HEK293T (cell line): ENCODE data around the gene C20orf141.
"Not testable (repeated sequence)": the region's sequence is repeated elsewhere in the genome, so short reads cannot be mapped to it uniquely, and the experiment has no call there.

Source experiments
- CTCF ChIA-PET: fragments of 350-600 bp; formaldehyde crosslinking; extraction: SDS; loops from one replicate; lab custom pipeline; 2021; ENCODE audit warnings: antibody characterized with exemption, inconsistent platforms; lab: Yijun Ruan, JAX
- POLR2A ChIA-PET: fragments of 350-600 bp; formaldehyde crosslinking; extraction: SDS; loops from one replicate; lab custom pipeline; 2020; ENCODE audit warnings: antibody characterized with exemption, inconsistent platforms; lab: Yijun Ruan, JAX
- DNase-seq: peaks from one replicate; pipeline ENCODE4 v3.0.0; 2012; ENCODE audit warnings: mixed read lengths; ENCODE audit errors: extremely low spot score
- ARNT ChIP-seq: fragments of 450-650 bp; IDR thresholded peaks from 2 replicates; pipeline ENCODE4 v1.6.1; 2017; ENCODE audit warnings: mild to moderate bottlenecking
- BHLHE40 ChIP-seq: fragments of 450-650 bp; IDR thresholded peaks from 2 replicates; pipeline ENCODE4 v1.6.1; 2016; ENCODE audit warnings: mild to moderate bottlenecking, moderate library complexity, borderline replicate concordance
- CTBP1 ChIP-seq: fragments of 450-650 bp; IDR thresholded peaks from 2 replicates; pipeline ENCODE4 v1.6.1; 2016; ENCODE audit warnings: borderline replicate concordance
- ELF4 ChIP-seq: fragments of 450-650 bp; IDR thresholded peaks from 2 replicates; pipeline ENCODE4 v1.6.1; 2017; ENCODE audit warnings: antibody characterized with exemption
- FOXA1 ChIP-seq: fragments of 450-650 bp; IDR thresholded peaks from 2 replicates; pipeline ENCODE4 v1.6.1; 2016; ENCODE audit warnings: mild to moderate bottlenecking
- FOXK2 ChIP-seq: fragments of 450-650 bp; IDR thresholded peaks from 2 replicates; pipeline ENCODE4 v1.6.1; 2016; ENCODE audit warnings: mild to moderate bottlenecking
- FOXM1 ChIP-seq: fragments of 450-650 bp; IDR thresholded peaks from 2 replicates; pipeline ENCODE4 v1.6.1; 2017; ENCODE audit warnings: mild to moderate bottlenecking, borderline replicate concordance
- HDGF ChIP-seq: fragments of 450-650 bp; IDR thresholded peaks from 2 replicates; pipeline ENCODE4 v1.6.1; 2017; ENCODE audit warnings: antibody characterized with exemption, borderline replicate concordance
- L3MBTL2 ChIP-seq: fragments of 450-650 bp; conservative IDR thresholded peaks from 2 replicates; pipeline ENCODE4 v1.6.1; 2016; ENCODE audit warnings: mild to moderate bottlenecking
- LEF1 ChIP-seq: fragments of 450-650 bp; IDR thresholded peaks from 2 replicates; pipeline ENCODE4 v1.6.1; 2017; ENCODE audit warnings: mild to moderate bottlenecking, borderline replicate concordance
- NFRKB ChIP-seq: fragments of 450-650 bp; IDR thresholded peaks from 2 replicates; pipeline ENCODE4 v1.6.1; 2016; ENCODE audit warnings: mild to moderate bottlenecking, moderate library complexity
- SP1 ChIP-seq: fragments of 450-650 bp; IDR thresholded peaks from 2 replicates; pipeline ENCODE4 v1.6.1; 2017
- SUZ12 ChIP-seq: fragments of 450-650 bp; IDR thresholded peaks from 2 replicates; pipeline ENCODE4 v1.6.1; 2016; ENCODE audit warnings: mild to moderate bottlenecking
- TARDBP ChIP-seq: fragments of 450-650 bp; IDR thresholded peaks from 2 replicates; pipeline ENCODE4 v1.6.1; 2016
- ZNF384 ChIP-seq: fragments of 450-650 bp; IDR thresholded peaks from 2 replicates; pipeline ENCODE4 v1.6.1; 2016
- TF ChIP-seq, protein P1 (sequence below): fragments of 450-650 bp; IDR thresholded peaks from 2 replicates; pipeline ENCODE4 v1.6.1; 2016

Gene C20orf141, protein sequence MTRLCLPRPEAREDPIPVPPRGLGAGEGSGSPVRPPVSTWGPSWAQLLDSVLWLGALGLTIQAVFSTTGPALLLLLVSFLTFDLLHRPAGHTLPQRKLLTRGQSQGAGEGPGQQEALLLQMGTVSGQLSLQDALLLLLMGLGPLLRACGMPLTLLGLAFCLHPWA

DNA sequence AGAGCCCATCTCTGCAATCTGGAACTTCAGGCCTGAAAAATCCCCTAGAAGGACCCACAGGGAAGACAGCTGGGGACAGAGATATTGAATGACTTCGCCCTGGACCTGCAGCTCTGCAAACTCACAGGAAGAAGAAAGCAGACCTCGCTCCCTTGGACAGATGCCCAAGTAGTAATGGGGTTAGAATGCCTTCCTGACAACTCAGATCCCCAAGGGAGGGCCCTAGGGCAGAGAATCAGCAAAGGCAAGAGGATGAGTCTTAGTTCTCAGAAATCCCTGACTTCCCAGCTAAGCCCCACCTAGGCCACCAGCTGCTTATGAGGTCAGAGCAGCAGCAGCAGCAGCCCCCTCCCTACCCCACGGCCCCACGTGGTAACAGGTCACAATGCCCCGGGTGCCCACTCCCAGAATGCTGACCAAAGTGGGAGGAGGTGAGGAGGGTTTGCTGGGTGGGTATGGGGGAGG, at the start of gene C20orf141:
TSS of gene C20orf141 (plus strand) at position 401 of the 465 bp plus-strand sequence. CDS start 198 bp downstream, outside the sequence.
- DNase-seq: no peak
- ChIA-PET POLR2A (no interaction called here), CTCF (interaction anchor here (1.0 kb wide), 1 partner anchor 58 kb away, joined by 3 read pairs; no protein-coding TSS in a partner anchor)
- TF ChIP-seq BHLHE40 (no peak), ZNF384 (no peak)

DNA sequence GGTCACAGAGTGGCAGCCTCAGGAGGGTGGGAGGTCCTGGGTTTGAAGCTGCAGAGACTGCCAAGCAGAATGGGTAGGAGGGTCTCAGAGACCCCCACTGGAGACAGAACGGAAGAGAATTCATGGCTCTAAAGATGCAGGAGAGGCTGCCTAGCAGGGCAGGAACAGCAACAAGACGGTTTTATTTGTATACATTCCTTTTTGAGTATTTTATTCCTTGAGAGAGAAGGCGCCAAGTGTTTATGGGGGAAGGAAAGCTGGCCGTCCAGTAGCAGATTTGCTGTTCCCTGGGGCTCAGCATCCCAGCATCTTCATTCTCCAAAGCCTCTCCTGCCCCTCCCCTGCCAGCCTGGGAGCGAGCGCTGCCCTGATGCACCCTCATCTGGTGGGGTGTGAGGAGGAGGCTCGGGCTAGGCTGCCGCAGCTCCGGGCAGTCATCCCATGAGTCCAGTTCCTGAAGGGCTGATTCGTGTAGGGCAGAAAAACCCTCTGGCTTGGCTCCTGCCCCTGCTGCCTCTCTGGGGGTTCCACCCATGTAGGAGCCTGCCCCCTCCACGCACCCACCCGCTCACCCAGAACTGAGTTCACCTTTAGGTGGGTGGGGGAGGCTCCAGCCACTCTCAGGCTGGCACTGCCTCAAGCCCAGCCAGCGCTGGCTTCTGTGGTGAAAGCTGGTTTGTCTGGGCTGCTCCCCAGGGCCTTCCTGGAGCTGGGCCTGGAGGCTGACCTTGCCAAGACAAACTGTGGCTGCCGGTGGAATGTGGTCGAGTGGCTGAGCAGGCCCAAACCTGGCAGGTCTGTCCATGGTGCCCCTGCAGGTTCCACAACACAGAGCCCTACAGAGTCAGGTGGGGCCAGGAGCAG, 46.8 kb upstream of the C20orf141 start:
- CTCF ChIA-PET: interaction anchor here (0.6 to 1.0 kb wide), 2 partner anchors 13 to 84 kb away, joined by 3 read pairs; no protein-coding TSS in a partner anchor
- peak; percentile 3 for DNase-seq
- POLR2A ChIA-PET: no interaction called here
- TF ChIP-seq FOXA1: no peak
- TF ChIP-seq ZNF384: no peak
- no peak for TF ChIP-seq TARDBP
- TF ChIP-seq ELF4: no peak
- no peak for TF ChIP-seq CTBP1
- TF ChIP-seq L3MBTL2: no peak
- no peak for TF ChIP-seq HDGF
- TF ChIP-seq FOXK2: no peak
- TF ChIP-seq LEF1: no peak
- no peak for TF ChIP-seq ARNT
- no peak for TF ChIP-seq FOXM1
- no peak for TF ChIP-seq SP1
- TF ChIP-seq, protein P1, sequence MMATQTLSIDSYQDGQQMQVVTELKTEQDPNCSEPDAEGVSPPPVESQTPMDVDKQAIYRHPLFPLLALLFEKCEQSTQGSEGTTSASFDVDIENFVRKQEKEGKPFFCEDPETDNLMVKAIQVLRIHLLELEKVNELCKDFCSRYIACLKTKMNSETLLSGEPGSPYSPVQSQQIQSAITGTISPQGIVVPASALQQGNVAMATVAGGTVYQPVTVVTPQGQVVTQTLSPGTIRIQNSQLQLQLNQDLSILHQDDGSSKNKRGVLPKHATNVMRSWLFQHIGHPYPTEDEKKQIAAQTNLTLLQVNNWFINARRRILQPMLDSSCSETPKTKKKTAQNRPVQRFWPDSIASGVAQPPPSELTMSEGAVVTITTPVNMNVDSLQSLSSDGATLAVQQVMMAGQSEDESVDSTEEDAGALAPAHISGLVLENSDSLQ: no peak
- no peak for TF ChIP-seq NFRKB
- TF ChIP-seq BHLHE40: no peak
- TF ChIP-seq SUZ12: no peak

DNA sequence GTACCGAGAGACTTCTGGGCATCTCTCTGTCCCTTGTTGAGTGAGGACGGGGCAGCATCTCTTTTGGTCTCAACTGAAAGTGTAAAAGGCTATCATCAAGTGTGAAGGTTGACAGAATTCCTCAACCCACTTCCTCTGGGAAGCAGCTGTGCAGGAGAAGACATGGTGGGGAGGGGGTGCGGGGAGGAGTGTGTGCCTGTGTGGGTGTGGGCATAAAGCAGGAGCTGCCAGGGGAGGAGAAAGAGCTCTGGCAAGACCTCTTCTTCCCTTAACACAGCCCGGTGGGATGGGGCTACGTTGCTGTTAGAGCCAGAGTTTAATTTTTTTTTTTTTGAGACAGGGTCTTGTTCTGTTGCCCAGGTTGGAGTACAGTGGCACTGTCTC, 46.2 kb upstream of the C20orf141 start:
- ChIA-PET CTCF (no interaction called here), POLR2A (no interaction called here)
- TF ChIP-seq CTBP1: no peak
- no peak for TF ChIP-seq FOXM1
- no peak for TF ChIP-seq L3MBTL2
- TF ChIP-seq TARDBP: no peak
- no peak for TF ChIP-seq BHLHE40
- no peak for TF ChIP-seq FOXA1
- TF ChIP-seq ZNF384: no peak
- TF ChIP-seq SUZ12: no peak
- no peak for TF ChIP-seq LEF1
- TF ChIP-seq ELF4: no peak
- no peak for TF ChIP-seq FOXK2
- TF ChIP-seq SP1: no peak
- no peak for TF ChIP-seq NFRKB
- TF ChIP-seq HDGF: no peak
- TF ChIP-seq ARNT: no peak
- TF ChIP-seq, protein P1: no peak
- no peak for DNase-seq

DNA sequence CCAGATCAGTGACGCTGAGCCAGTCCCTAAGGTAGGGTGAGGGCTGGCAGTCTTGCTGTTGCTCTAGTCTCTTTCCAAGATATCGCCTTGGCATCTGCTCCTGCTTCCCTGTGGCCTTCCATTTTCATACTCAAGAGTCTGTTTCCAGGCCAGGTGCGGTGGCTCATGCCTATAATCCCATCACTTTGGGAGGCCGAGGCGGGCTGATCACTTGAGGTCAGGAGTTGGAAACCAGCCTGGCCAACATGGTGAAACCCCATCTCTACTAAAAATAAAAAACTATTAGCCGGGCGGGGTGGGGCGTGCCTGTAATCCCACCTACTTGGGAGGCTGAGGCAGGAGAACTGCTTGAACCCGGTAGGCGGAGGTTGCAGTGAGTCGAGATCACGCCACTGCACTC, 44.7 kb upstream of the C20orf141 start:
- CTCF ChIA-PET, DNase-seq, POLR2A ChIA-PET: not testable (repeated sequence)

DNA sequence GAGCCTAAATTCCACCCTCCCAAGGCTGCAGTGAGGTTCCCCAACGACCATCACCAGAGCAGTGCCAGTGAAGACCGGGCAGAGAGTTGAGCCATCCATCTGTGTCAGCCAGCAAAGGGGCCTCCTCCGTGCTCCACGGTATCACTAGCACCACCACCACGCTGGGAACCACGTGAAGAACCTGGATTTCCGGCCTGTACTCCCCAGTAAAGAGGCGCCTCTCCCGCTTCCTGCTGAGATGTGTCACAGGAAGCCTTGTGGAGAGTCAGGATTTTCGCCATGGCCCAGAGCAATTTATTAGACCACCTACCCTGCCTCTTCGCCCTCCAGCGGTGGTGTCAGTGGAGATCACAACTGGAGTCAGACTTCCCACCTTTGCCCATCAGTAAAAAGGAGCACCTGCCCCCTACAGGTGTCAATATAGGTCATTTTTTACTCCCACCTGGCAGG, 43.1 kb upstream of the C20orf141 start:
- no peak for TF ChIP-seq BHLHE40
- TF ChIP-seq, protein P1: 0 out of 2 replicates have a peak, but pooled peaks have one; percentile 32
- no peak for TF ChIP-seq ZNF384
- TF ChIP-seq SUZ12: no peak

DNA sequence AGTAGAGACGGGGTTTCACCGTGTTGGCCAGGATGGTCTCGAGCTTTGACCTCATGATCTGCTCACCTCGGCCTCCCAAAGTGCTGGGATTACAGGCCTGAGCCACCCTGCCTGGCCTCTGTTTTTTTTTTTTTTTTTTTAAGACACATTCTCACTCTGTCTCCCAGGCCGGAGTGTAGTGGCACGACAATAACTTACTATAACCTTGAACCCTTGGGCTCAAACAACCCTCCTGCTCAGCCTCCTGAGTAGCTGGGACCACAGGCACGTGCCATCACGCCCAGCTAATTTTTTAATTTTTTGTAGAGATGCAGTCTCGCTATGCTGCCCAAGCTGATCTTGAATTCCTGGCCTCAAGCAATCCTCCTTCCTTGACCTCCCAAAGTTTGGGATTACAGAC, 41.0 kb upstream of the C20orf141 start:
- TF ChIP-seq ZNF384 (no peak), FOXM1 (no peak), CTBP1 (no peak), ELF4 (no peak), ARNT (no peak), HDGF (no peak), SP1 (no peak), LEF1 (no peak), TARDBP (no peak), NFRKB (no peak), FOXK2 (no peak), BHLHE40 (no peak), FOXA1 (no peak)
- no peak for DNase-seq
- CTCF ChIA-PET: no interaction called here
- POLR2A ChIA-PET: interaction anchor here (0.8 kb wide), 1 partner anchor 65 kb away, joined by 3 read pairs; no protein-coding TSS in a partner anchor

More for the DNA sequence above, 43.1 kb upstream of the C20orf141 start:
- CTCF ChIA-PET: interaction anchor here (1.2 kb wide), 1 partner anchor 23 kb away, joined by 3 read pairs; no protein-coding TSS in a partner anchor
- no peak for DNase-seq
- POLR2A ChIA-PET: no interaction called here
